ENCODE measurements around the gene PCDHGA1. TPM values are rescaled to one million over a fixed set of nuclear protein-coding genes. Genes with fewer than 3 reads are reported as not detected.
A peak's percentile ranks its signal among the peaks of the same experiment; 100 is the strongest.

PCDHGA1 gene
- total RNA-seq, 1 donor from 2014 or later: 0.31 TPM

DNA sequence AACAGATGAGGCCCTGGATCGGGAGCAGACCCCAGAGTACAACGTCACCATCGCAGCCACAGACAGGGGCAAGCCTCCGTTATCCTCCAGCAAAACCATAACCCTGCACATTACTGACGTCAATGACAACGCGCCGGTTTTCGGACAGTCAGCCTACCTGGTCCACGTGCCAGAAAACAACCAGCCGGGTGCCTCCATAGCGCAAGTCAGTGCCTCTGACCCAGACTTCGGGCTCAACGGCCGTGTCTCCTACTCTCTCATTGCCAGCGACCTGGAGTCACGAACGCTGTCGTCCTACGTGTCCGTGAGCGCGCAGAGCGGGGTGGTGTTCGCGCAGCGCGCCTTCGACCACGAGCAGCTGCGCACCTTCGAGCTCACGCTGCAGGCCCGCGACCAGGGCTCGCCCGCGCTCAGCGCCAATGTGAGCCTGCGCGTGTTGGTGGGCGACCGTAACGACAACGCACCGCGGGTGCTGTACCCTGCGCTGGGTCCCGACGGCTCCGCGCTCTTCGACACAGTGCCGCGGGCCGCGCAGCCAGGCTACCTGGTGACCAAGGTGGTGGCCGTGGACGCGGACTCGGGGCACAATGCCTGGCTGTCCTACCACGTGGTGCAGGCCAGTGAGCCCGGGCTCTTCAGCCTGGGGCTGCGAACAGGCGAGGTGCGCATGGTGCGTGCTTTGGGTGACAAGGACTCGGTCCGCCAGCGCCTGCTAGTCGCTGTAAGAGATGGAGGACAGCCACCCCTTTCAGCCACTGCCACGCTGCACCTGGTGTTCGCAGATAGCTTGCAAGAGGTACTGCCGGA is 89.0 kb downstream of the PCDHGA1 start:
- no peak overlapping the region for H3K27ac Mint-ChIP-seq
- H3K9me3 Mint-ChIP-seq: peaks cover 23% of the 10 kb centered on the region
- no peak overlapping the region for H3K4me3 Mint-ChIP-seq

DNA sequence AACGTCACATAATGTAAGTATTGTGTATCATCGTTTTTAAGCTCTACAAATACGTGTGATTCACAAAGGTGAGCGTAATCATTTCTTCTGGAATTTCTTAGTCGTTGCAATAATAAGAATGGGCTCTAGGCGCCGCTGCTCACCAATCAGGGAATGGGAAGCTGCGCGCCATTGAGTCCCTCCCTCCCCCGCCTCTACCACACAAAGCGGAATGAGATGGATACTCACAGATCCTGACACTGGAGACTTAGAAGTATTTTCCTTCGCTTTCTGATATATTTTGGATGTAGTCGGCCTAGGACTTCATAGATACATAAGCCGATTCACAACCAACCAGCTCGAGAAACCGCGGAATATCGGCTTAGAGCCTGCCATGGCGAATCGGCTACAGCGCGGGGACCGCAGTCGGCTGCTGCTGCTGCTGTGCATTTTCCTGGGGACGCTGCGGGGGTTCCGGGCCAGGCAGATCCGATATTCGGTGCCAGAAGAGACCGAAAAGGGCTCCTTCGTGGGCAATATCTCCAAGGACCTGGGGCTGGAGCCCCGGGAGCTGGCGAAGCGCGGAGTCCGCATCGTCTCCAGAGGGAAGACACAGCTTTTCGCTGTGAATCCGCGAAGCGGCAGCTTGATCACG is 90.7 kb downstream of the PCDHGA1 start, which contains the start of gene PCDHGA11:
Gene PCDHGA11, plus strand, starts transcription at position 197 of the 634 bp plus-strand sequence. Its CDS starts 177 bp downstream, at position 374.
- H3K9me3 Mint-ChIP-seq: peaks cover 31% of the 10 kb centered on the region

More for the DNA sequence above, 89.0 kb downstream of the PCDHGA1 start:
- DNase-seq (ENCODE audit: extremely low spot score, unreplicated experiment): no peak
- TF ChIP-seq CTCF (conservative IDR thresholded peaks at IDR 0.05): no peak
- Mint-ChIP-seq H3K27me3 (peaks cover 2% of the 10 kb centered on the region), H3K4me1 (ENCODE audit: unreplicated experiment) (no peaks in the 10 kb centered on the region), H3K36me3 (peaks cover 63% of the 10 kb centered on the region)

DNA sequence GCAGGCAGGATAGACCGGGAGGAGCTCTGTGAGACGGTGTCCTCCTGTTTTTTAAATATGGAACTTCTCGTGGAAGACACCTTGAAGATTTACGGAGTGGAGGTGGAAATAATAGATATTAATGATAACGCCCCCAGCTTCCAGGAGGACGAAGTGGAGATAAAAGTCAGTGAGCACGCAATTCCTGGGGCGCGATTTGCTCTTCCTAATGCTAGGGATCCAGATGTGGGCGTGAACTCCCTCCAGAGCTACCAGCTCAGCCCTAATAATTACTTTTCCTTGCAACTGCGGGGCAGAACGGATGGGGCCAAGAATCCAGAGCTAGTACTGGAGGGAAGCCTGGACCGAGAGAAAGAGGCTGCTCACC is 91.2 kb downstream of the PCDHGA1 start:
- no peak for TF ChIP-seq CTCF (conservative IDR thresholded peaks at IDR 0.05)
- Mint-ChIP-seq H3K4me1 (ENCODE audit: unreplicated experiment) (no peaks in the 10 kb centered on the region), H3K27me3 (peaks cover 2% of the 10 kb centered on the region), H3K27ac (no peak overlapping the region), H3K4me3 (peak overlapping the region; percentile 83), H3K36me3 (peaks cover 56% of the 10 kb centered on the region), H3K9me3 (peaks cover 31% of the 10 kb centered on the region)
- no peak for DNase-seq (ENCODE audit: extremely low spot score, unreplicated experiment)

More for the DNA sequence above, 90.7 kb downstream of the PCDHGA1 start, which contains the start of gene PCDHGA11:
- Mint-ChIP-seq H3K27me3 (peaks cover 2% of the 10 kb centered on the region), H3K36me3 (peaks cover 61% of the 10 kb centered on the region), H3K4me1 (ENCODE audit: unreplicated experiment) (no peaks in the 10 kb centered on the region), H3K4me3 (peak within 1 kb of the TSS; percentile 83), H3K27ac (peak within 1 kb of the TSS; percentile 74)
- TF ChIP-seq CTCF (conservative IDR thresholded peaks at IDR 0.05): no peak
- no peak for DNase-seq (ENCODE audit: extremely low spot score, unreplicated experiment)

- H3K27me3 Mint-ChIP-seq: peaks cover 2% of the 10 kb centered on the region
These were observed 92.5 kb downstream of the PCDHGA1 start for GRCh38 chr5:141422742-141423291.

More at GRCh38 chr5:141422742-141423291, 92.5 kb downstream of the PCDHGA1 start:
- H3K4me1 Mint-ChIP-seq (ENCODE audit: unreplicated experiment): no peaks in the 10 kb centered on the region
- no peak for TF ChIP-seq CTCF (conservative IDR thresholded peaks at IDR 0.05)
- peaks cover 53% of the 10 kb centered on the region for H3K36me3 Mint-ChIP-seq
- no peak overlapping the region for H3K27ac Mint-ChIP-seq
- H3K9me3 Mint-ChIP-seq: peaks cover 35% of the 10 kb centered on the region
- H3K4me3 Mint-ChIP-seq: no peak overlapping the region
- no peak for DNase-seq (ENCODE audit: extremely low spot score, unreplicated experiment)
